Keratinocyte (primary cell): Measurements from ENCODE around the gene ZNF862. TPM values are rescaled to one million over a fixed set of nuclear protein-coding genes. Genes with fewer than 3 reads are reported as not detected.

ENCODE experiments used
- DNase-seq: peaks from one replicate; pipeline ENCODE4 v3.0.0-alpha.2; 2011; ENCODE audit warnings: low read depth, missing footprints, low spot score
- FAIRE-seq: peaks from 2 replicates; lab custom pipeline; 2011; peaks lifted over from hg19 to GRCh38; lab: Jason Lieb, UNC
- H2AFZ ChIP-seq: 2 replicates; pipeline ENCODE4 v1.6.0; 2012; ENCODE audit warnings: low read length, control low read depth, inconsistent platforms; ENCODE audit not compliant: control insufficient read depth
- H3K27ac ChIP-seq: 2 replicates; pipeline ENCODE4 v1.5.1; 2011; ENCODE audit warnings: low read length; ENCODE audit not compliant: control insufficient read depth, insufficient read depth
- H3K27me3 ChIP-seq: 3 replicates; pipeline ENCODE4 v1.6.0; 2011; ENCODE audit warnings: low read length; ENCODE audit not compliant: control insufficient read depth, insufficient read depth; ENCODE audit errors: extremely low read depth
- H3K36me3 ChIP-seq, 2 experiments: 2 replicates in 1 of 2; 3 replicates in 1 of 2; pipeline ENCODE4 v1.5.1; 2011; ENCODE audit warnings: low read length in 2 of 2, mild to moderate bottlenecking in 1 of 2; ENCODE audit not compliant: control insufficient read depth in 2 of 2, insufficient read depth in 2 of 2; ENCODE audit errors: extremely low read depth in 1 of 2
- H3K4me1 ChIP-seq: 3 replicates; pipeline ENCODE4 v1.5.1; 2011; ENCODE audit warnings: low read length; ENCODE audit not compliant: control insufficient read depth, insufficient read depth; ENCODE audit errors: extremely low read depth
- H3K4me2 ChIP-seq: 3 replicates; pipeline ENCODE4 v1.6.0; 2011; ENCODE audit warnings: low read depth, low read length; ENCODE audit not compliant: control insufficient read depth, insufficient read depth; ENCODE audit errors: extremely low read depth
- H3K4me3 ChIP-seq, 3 experiments: fragments of 200-600 bp in 1 of 3; sonication (generic) in 1 of 3; 2 replicates in 2 of 3; 3 replicates in 1 of 3; pipeline ENCODE4 v1.5.1; 2011 to 2016; ENCODE audit warnings: low read length in 3 of 3, mild to moderate bottlenecking in 3 of 3, control low read depth in 2 of 3, inconsistent platforms in 1 of 3, low read depth in 1 of 3, mixed read lengths in 1 of 3, mixed run types in 1 of 3, moderate library complexity in 1 of 3; ENCODE audit not compliant: control insufficient read depth in 2 of 3, insufficient read depth in 2 of 3; ENCODE audit errors: extremely low read depth in 1 of 3
- H3K79me2 ChIP-seq: 2 replicates; pipeline ENCODE4 v1.6.0; 2012; ENCODE audit warnings: low read length; ENCODE audit not compliant: control insufficient read depth, insufficient read depth
- H3K9ac ChIP-seq: 3 replicates; pipeline ENCODE4 v1.6.0; 2011; ENCODE audit warnings: low read length; ENCODE audit not compliant: control insufficient read depth, insufficient read depth; ENCODE audit errors: extremely low read depth
- H3K9me1 ChIP-seq: 3 replicates; pipeline ENCODE4 v1.6.0; 2011; ENCODE audit warnings: low read length; ENCODE audit not compliant: control insufficient read depth, insufficient read depth; ENCODE audit errors: extremely low read depth
- H3K9me3 ChIP-seq: 2 replicates; pipeline ENCODE4 v1.5.1; 2012; ENCODE audit warnings: low read depth, low read length; ENCODE audit not compliant: control insufficient read depth
- H4K20me1 ChIP-seq: 3 replicates; pipeline ENCODE4 v1.6.0; 2011; ENCODE audit warnings: low read length; ENCODE audit not compliant: control insufficient read depth, insufficient read depth; ENCODE audit errors: extremely low read depth
- EZH2 ChIP-seq: IDR thresholded peaks from one replicate; pipeline ENCODE4 v1.6.1; 2012; ENCODE audit warnings: inconsistent platforms, mild to moderate bottlenecking, low read length, moderate library complexity
- dilution Hi-C: fragments of 300-500 bp; cut with MboI; formaldehyde crosslinking; loops from one replicate; pipeline ENCODE4 v1.7.0; 2020; ENCODE audit warnings: low sequenced_read_pairs; ENCODE audit not compliant: extremely low pct_ligation_motif_present
- polyA plus RNA-seq, 5 experiments: library from polyadenylated mRNA; depleted of rRNA in 3 of 5; stranded (reverse) in 3 of 5; stranded (forward) in 1 of 5; unstranded in 1 of 5; fragments of >200 nt; gene quantifications; 1 replicate in 1 of 5; 2 replicates in 3 of 5; 3 replicates in 1 of 5; pipeline versions ENCODE4 v1.2.1 to v1.2.3, GENCODE V29; 2011 to 2012; ENCODE audit warnings: missing spikeins in 2 of 5, low read depth in 1 of 5, low replicate concordance in 1 of 5
- TF ChIP-seq, protein P1 (sequence below), 3 experiments: IDR thresholded peaks in 1 of 3; conservative IDR thresholded peaks in 1 of 3; optimal IDR thresholded peaks in 1 of 3; 2 replicates in 2 of 3; 3 replicates in 1 of 3; pipeline versions ENCODE3 to v1.5.1; 2011; ENCODE audit warnings: low read length in 3 of 3, mild to moderate bottlenecking in 3 of 3, moderate library complexity in 2 of 3, control low read depth in 1 of 3, inconsistent platforms in 1 of 3; ENCODE audit not compliant: insufficient read depth in 2 of 3; ENCODE audit errors: extremely low read depth in 1 of 3

The ZNF862 gene
- polyA plus RNA-seq, 1 donor (not counting 4 experiments of a cell fraction or from before 2014, with no cell fraction given): 10.1 TPM

GRCh38 chr7:149825567-149826343, 12.4 kb upstream of the ZNF862 start:
- Histone ChIP-seq H3K9me3 (no peaks in the 10 kb centered on the region), H3K27me3 (peaks cover 12% of the 10 kb centered on the region), H3K4me2 (no peak overlapping the region), H2AFZ (no peak overlapping the region), H3K27ac (no peak overlapping the region), H3K79me2 (no peaks in the 10 kb centered on the region), H4K20me1 (no peaks in the 10 kb centered on the region), H3K4me3 (no peak overlapping the region), H3K9ac (no peak overlapping the region), H3K36me3 (no peaks in the 10 kb centered on the region), H3K4me1 (no peaks in the 10 kb centered on the region), H3K9me1 (no peaks in the 10 kb centered on the region)
- dilution Hi-C loops: no loop called here
- DNase-seq (no peak), FAIRE-seq (no peak)
- TF ChIP-seq EZH2: no peak
- TF ChIP-seq, protein P1, sequence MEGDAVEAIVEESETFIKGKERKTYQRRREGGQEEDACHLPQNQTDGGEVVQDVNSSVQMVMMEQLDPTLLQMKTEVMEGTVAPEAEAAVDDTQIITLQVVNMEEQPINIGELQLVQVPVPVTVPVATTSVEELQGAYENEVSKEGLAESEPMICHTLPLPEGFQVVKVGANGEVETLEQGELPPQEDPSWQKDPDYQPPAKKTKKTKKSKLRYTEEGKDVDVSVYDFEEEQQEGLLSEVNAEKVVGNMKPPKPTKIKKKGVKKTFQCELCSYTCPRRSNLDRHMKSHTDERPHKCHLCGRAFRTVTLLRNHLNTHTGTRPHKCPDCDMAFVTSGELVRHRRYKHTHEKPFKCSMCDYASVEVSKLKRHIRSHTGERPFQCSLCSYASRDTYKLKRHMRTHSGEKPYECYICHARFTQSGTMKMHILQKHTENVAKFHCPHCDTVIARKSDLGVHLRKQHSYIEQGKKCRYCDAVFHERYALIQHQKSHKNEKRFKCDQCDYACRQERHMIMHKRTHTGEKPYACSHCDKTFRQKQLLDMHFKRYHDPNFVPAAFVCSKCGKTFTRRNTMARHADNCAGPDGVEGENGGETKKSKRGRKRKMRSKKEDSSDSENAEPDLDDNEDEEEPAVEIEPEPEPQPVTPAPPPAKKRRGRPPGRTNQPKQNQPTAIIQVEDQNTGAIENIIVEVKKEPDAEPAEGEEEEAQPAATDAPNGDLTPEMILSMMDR (optimal IDR thresholded peaks at IDR 0.05 in 1 of 3, IDR thresholded peaks at IDR 0.05 in 1 of 3, conservative IDR thresholded peaks at IDR 0.05 in 1 of 3; ENCODE audit: extremely low read depth in 1 of 3, insufficient read depth in 2 of 3, low read length in 3 of 3): no peak

DNA sequence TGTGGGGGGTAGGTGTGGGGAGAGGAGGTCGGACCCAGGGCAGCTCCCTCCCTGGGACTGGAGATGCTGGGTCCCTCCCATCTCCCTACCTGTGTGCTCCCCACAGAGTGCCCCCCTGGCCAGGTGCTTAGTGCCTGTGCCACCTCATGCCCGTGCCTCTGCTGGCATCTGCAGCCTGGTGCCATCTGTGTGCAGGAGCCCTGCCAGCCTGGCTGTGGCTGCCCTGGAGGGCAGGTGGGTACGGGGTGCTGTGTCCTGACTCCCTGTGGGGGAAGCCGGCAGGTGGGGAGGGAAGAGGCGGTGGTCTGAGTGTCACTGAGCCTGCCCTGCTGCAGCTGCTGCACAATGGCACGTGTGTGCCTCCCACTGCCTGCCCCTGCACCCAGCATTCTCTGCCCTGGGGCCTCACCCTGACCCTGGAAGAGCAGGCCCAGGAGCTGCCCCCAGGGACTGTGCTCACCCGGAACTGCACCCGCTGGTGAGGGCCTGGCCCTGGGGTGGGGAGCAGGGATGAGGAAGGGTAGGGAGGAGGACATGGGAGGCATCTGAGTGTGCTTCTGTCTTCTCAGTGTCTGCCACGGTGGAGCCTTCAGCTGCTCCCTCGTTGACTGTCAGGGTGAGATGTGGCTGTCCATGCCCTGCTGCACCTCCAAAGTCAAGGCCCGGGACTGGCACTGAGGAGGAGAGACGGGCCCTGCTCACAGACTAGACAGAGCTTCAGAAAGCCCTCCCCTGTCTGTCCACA, 11.7 kb upstream of the ZNF862 start:
- dilution Hi-C loops: no loop called here
- Histone ChIP-seq H3K9me3 (no peaks in the 10 kb centered on the region), H3K4me2 (no peak overlapping the region), H3K4me1 (no peaks in the 10 kb centered on the region), H3K79me2 (no peaks in the 10 kb centered on the region), H3K4me3 (no peak overlapping the region), H3K9me1 (no peaks in the 10 kb centered on the region), H2AFZ (no peak overlapping the region), H4K20me1 (no peaks in the 10 kb centered on the region), H3K27ac (no peak overlapping the region), H3K27me3 (peaks cover 4% of the 10 kb centered on the region), H3K36me3 (no peaks in the 10 kb centered on the region), H3K9ac (no peak overlapping the region)
- TF ChIP-seq, protein P1 (optimal IDR thresholded peaks at IDR 0.05 in 1 of 3, IDR thresholded peaks at IDR 0.05 in 1 of 3, conservative IDR thresholded peaks at IDR 0.05 in 1 of 3; ENCODE audit: extremely low read depth in 1 of 3, insufficient read depth in 2 of 3, low read length in 3 of 3): no peak
- no peak for TF ChIP-seq EZH2
- no peak for DNase-seq
- FAIRE-seq: no peak
